ENCODE results near the gene TMEM42.

TMEM42 gene

GRCh38 chr3:44914936-44915335 lies 53.2 kb downstream of the TMEM42 start:
- DNase-seq = peak; percentile 13

Measured in DMS53 (cell line).